ENCODE results near the gene MYO9A.

Gene MYO9A, protein sequence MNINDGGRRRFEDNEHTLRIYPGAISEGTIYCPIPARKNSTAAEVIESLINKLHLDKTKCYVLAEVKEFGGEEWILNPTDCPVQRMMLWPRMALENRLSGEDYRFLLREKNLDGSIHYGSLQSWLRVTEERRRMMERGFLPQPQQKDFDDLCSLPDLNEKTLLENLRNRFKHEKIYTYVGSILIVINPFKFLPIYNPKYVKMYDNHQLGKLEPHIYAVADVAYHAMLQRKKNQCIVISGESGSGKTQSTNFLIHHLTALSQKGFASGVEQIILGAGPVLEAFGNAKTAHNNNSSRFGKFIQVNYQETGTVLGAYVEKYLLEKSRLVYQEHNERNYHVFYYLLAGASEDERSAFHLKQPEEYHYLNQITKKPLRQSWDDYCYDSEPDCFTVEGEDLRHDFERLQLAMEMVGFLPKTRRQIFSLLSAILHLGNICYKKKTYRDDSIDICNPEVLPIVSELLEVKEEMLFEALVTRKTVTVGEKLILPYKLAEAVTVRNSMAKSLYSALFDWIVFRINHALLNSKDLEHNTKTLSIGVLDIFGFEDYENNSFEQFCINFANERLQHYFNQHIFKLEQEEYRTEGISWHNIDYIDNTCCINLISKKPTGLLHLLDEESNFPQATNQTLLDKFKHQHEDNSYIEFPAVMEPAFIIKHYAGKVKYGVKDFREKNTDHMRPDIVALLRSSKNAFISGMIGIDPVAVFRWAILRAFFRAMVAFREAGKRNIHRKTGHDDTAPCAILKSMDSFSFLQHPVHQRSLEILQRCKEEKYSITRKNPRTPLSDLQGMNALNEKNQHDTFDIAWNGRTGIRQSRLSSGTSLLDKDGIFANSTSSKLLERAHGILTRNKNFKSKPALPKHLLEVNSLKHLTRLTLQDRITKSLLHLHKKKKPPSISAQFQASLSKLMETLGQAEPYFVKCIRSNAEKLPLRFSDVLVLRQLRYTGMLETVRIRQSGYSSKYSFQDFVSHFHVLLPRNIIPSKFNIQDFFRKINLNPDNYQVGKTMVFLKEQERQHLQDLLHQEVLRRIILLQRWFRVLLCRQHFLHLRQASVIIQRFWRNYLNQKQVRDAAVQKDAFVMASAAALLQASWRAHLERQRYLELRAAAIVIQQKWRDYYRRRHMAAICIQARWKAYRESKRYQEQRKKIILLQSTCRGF (N-terminal part only)

GRCh38 chr15:72118017-72118978 is at the start of gene MYO9A, which contains the start of gene SENP8:
TSS of gene MYO9A (minus strand) at chr15:72118150. CDS start at chr15:72046563, 71,587 bp downstream.
TSS of gene SENP8 (plus strand) at chr15:72118403. CDS start at chr15:72139624, 21,221 bp downstream.
- Mint-ChIP-seq H3K4me3 (peak within 1 kb of the TSS; percentile 92 to 95), H3K9me3 (no peaks in the 10 kb centered on the region), H3K27ac (peak within 1 kb of the TSS; percentile 99 to 100), H3K27me3 (no peaks in the 10 kb centered on the region), H3K4me1 (peaks cover 44% of the 10 kb centered on the region)
- peak; percentile 97 to 98 for DNase-seq
- ATAC-seq: peak; percentile 83

DNA sequence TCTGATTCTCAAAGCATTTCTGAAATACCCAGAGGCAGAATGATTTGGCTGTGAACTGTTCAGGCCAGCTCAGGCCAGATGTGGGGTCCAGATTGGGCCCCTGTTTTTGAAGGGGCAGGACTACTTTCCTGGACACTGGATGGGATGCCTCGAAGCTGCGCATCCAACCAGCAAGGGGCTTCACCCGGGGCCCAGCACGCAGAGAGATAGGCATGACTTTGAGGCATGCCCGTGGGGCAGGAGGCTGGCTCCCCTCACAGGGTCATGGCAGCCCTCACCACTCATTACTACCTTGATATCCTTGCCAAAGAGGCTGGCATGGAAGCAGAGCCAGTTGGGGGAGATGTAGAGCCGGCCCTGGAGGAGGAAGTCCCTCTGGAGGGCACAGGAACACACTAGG is 49.5 kb upstream of the MYO9A start:
- DNase-seq (no peak), ATAC-seq (no peak)
- Mint-ChIP-seq H3K27ac (no peak overlapping the region), H3K4me1 (peaks cover 16% of the 10 kb centered on the region), H3K9me3 (no peaks in the 10 kb centered on the region), H3K27me3 (peaks cover 26% of the 10 kb centered on the region), H3K4me3 (no peak overlapping the region)

DNA sequence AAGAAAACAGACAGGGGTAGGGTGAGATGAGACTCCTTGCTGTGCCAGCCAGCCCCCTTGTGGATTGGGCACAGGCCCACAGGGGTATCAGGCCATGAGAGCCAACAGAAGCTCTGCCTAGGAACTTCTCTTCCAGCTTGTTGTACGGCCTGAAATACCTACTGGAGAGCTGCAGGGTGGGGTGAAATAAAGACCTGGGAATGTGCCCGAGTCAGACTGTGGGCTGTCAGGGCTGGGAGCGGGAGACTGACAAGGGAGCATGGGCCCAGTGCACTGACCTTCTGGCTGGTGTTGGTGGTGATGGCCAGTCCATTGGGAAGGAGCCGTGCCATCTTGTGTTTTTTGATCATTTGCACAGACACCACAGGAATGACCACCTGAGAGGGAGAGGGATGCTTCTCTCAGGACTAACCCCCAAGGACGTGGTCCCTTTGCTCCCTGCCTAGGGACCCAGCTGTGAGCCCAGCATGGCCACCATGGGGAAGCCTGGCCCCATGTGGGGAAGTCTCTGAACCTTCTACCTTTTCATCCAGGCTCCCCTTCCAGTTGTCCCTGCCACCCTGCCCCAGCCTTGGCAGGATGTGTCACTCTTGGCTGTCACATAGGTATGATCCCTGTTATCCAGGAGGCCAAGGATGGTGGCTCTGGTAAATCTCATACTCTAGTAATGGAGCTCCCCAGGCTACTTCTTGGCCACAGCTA is 48.9 kb upstream of the MYO9A start:
- H3K27ac Mint-ChIP-seq: no peak overlapping the region
- H3K9me3 Mint-ChIP-seq: no peaks in the 10 kb centered on the region
- ATAC-seq (no peak), DNase-seq (no peak)
- peaks cover 16% of the 10 kb centered on the region for H3K4me1 Mint-ChIP-seq
- H3K4me3 Mint-ChIP-seq: no peak overlapping the region
- H3K27me3 Mint-ChIP-seq: peaks cover 26% of the 10 kb centered on the region

GRCh38 chr15:72163719-72164118 is 45.8 kb upstream of the MYO9A start:
- H3K27me3 Mint-ChIP-seq: peaks cover 19% of the 10 kb centered on the region
- no peaks in the 10 kb centered on the region for H3K9me3 Mint-ChIP-seq
- H3K27ac Mint-ChIP-seq: peak overlapping the region in 1 of 2 donors; percentile 48
- ATAC-seq (no peak), DNase-seq (no peak)
- peaks cover 9% of the 10 kb centered on the region for H3K4me1 Mint-ChIP-seq
- H3K4me3 Mint-ChIP-seq: no peak overlapping the region

DNA sequence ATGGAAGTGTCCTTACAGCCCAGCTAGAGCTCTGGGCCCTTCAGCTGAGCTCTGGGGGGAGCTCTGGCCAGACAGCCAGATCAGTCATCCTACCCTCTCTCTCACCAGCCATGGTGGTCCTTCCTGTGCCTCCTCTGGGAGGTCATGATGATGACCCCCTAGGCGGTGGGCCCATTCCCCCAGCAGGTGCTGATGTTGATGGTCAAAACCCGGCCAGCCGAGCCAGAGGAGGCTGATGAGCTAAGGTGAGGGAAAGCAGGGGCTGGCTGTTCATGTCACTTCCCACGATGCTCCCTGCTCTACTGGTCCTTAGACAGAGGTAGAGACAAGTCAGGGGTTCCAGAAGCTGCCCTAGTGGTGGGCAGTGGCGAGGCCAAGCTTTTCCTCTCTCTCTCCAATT is 44.6 kb upstream of the MYO9A start:
- H3K27ac Mint-ChIP-seq: no peak overlapping the region
- no peak overlapping the region for H3K4me3 Mint-ChIP-seq
- no peak for ATAC-seq
- peaks cover 11% of the 10 kb centered on the region for H3K27me3 Mint-ChIP-seq
- DNase-seq: no peak
- no peaks in the 10 kb centered on the region for H3K4me1 Mint-ChIP-seq
- H3K9me3 Mint-ChIP-seq: no peaks in the 10 kb centered on the region

DNA sequence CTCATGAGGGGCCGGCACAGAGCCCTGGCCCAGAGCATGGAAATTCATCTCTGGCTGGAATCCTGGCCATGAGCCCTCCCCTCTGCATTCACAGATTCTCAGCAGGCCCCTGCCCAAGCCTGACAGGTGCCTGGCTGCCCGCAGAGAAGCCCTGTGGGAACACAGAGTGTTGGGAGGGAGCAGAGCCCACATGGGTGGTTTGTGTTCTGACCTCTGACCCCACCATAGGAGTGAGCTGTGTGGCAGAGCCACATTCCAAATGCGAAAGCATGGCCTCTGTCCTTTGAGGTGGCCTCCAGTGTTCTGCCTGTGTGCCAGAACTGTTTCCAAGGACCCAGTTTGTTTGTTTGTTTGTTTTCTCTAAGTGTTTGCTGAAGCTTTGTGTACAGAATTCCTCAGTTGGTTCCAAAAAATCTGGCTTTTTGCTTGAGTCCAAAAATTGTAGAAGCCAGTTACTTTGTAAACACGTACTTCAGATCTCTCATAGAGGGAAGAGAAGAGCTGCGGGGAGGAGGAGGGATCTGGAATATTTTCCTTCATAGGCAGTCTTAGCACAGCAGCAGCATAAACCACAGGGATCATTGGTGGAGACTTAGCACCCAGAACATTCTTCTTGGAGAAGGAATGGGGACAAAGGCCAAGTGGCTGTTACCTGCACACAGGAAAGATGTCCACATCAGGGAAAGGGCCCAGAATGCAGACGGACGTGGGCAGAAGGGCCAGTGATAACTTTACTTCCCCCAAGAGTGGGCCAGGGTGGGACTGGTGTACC is 43.6 kb upstream of the MYO9A start:
- Mint-ChIP-seq H3K27ac (no peak overlapping the region), H3K4me1 (no peaks in the 10 kb centered on the region), H3K4me3 (no peak overlapping the region), H3K27me3 (peaks cover 5% of the 10 kb centered on the region), H3K9me3 (no peaks in the 10 kb centered on the region)
- ATAC-seq (no peak), DNase-seq (no peak)

DNA sequence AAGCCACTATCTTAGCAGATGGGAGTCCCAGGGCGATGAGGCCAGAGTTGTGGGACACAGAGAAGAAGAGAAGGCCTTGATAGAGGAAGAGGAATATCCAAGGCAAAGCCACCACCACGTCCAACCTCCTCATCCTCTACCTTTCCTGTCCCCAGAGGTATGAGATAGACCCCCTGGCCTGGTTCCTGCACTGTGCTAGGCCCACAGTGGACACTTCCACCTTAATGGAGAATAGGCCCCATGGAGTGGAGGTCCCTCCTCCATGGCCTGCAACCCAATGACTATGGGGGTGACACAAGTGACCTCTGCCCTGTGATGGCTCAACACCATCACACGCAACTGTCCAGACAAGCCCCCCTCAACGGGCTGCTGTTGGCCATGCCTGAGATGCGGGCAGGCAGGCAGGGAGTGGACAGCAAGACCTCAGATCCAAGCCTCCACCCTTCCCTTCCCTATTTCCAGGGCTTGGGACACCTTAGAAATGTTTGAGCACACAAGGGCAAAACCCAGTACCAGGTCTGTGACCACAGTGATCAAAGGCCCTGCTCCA is 42.8 kb upstream of the MYO9A start:
- DNase-seq: no peak
- no peaks in the 10 kb centered on the region for H3K9me3 Mint-ChIP-seq
- no peak for ATAC-seq
- peaks cover 2% of the 10 kb centered on the region for H3K4me1 Mint-ChIP-seq
- no peaks in the 10 kb centered on the region for H3K27me3 Mint-ChIP-seq
- H3K4me3 Mint-ChIP-seq: no peak overlapping the region
- no peak overlapping the region for H3K27ac Mint-ChIP-seq

DNA sequence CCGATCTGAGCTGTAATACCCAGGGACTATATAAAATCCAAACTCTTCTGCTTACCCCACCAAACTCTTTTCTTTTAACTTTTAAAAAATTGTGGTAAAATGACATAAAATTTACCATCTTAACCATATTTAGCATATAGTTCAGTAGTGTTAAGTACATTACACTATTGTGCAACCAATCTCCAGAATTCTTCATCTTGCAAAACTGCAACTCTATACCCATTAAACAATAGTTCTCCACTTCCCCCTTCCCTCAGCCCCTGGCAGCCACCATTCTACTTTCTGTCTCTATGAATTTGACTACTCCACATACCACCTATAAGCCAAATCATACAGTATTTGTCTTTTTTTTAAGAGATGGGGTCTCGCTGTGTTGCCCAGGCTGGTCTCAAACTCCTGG is 39.0 kb upstream of the MYO9A start:
- ATAC-seq (no peak), DNase-seq (no peak)
- no peaks in the 10 kb centered on the region for H3K9me3 Mint-ChIP-seq
- H3K27ac Mint-ChIP-seq: no peak overlapping the region
- H3K27me3 Mint-ChIP-seq: no peaks in the 10 kb centered on the region
- no peak overlapping the region for H3K4me3 Mint-ChIP-seq
- H3K4me1 Mint-ChIP-seq: peaks cover 8% of the 10 kb centered on the region

DNA sequence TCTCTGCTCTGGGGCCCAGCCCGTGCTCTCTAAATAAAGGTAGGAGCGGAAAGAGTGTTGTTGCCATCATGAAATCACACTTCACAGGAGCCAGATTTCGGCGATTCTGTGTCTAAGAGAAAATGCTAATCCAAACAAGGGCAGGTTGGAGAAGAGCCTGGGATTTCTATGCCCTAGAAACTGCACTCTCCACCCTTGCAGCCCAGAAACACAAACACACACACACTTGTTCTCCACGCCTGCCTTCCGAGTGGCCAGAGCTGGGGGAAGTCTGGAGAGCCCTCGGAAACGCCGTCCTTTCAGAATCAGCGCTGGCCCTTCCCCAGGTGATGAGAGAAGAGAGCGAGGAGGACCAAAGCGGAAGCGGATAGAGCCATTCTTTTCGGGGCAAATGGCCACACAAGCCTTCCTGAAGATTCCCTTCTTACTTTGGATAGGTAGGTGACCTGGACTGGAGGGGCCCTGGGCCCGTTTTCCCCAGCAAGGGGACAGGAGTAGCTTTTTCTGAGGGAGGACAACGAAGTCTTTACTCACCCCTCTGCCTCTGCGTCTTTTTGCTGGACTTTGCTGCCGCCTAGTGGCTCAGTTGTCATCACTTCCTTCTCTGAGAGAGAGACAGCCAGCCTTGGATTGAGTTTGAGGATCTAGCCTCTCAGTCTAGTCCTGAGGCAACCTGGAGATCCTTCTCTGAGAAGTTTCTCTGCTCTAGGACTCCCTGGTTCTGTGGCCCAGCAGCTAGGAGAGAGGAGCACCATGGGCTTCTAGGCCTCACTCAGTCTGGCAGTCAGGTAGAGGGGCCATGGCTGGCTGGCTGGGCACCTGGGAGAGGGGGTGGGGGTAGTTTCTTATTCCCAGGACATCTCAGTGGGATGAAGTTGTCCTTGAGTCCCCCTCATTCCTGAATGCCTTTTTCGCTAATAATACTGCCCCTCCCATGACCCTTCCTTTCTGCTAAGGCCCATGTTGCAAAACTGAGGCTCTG is 38.0 kb upstream of the MYO9A start:
- H3K9me3 Mint-ChIP-seq: no peaks in the 10 kb centered on the region
- H3K4me1 Mint-ChIP-seq: peaks cover 8% of the 10 kb centered on the region
- ATAC-seq (peak; percentile 96), DNase-seq (peak; percentile 74 to 79)
- H3K27me3 Mint-ChIP-seq: no peaks in the 10 kb centered on the region
- peak overlapping the region; percentile 14 to 75 for H3K27ac Mint-ChIP-seq
- peak overlapping the region; percentile 75 to 76 for H3K4me3 Mint-ChIP-seq

- H3K27ac Mint-ChIP-seq: no peak overlapping the region
- no peaks in the 10 kb centered on the region for H3K9me3 Mint-ChIP-seq
- ATAC-seq (no peak), DNase-seq (no peak)
- peaks cover 8% of the 10 kb centered on the region for H3K4me1 Mint-ChIP-seq
- H3K27me3 Mint-ChIP-seq: no peaks in the 10 kb centered on the region
- peak overlapping the region in 1 of 2 donors; percentile 75 for H3K4me3 Mint-ChIP-seq
These were observed 37.2 kb upstream of the MYO9A start for GRCh38 chr15:72155003-72155621.

DNA sequence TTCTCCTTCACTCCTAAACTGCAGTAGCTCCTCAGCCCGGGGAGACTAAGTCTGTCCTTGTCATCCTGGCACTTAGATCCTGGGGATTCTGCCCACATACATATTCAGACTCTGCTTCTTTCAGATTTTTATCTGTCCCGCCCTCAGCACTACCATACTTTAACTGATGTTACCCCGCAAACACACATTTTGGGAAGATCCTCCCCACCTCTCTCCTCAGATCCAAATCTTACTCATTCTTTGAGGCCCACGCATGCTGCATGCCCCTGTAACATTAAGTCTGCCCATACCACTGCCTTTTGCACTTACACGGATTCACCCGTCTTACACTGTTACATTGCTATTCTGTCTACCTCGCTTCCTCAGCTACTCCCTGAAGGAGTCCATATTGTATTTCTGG is 36.4 kb upstream of the MYO9A start:
- Mint-ChIP-seq H3K4me3 (no peak overlapping the region), H3K4me1 (peaks cover 8% of the 10 kb centered on the region), H3K27me3 (no peaks in the 10 kb centered on the region), H3K27ac (no peak overlapping the region), H3K9me3 (no peaks in the 10 kb centered on the region)
- ATAC-seq (no peak), DNase-seq (no peak)

Measured in stimulated activated naive CD8-positive, alpha-beta T cell treated with anti-CD3 and anti-CD28 coated beads, Interleukin-15, amount 100 ng/mL, for 72 hours (primary cell).